ENCODE data around the gene UNC5A.

The UNC5A gene

GRCh38 chr5:176882567-176882903 is 72.2 kb downstream of the UNC5A start:
- Histone ChIP-seq H3K27ac (replicated peaks) (no peak overlapping the region), H3K4me3 (replicated peaks; ENCODE audit: insufficient read depth, low read length) (no peak overlapping the region), H3K27me3 (ENCODE audit: insufficient read depth, poor library complexity, severe bottlenecking) (peaks cover 5% of the 10 kb centered on the region)
- no peak for DNase-seq (ENCODE audit: low read depth in 1 of 2, low spot score in 1 of 2)
- TF ChIP-seq REST (IDR thresholded peaks at IDR 0.05; ENCODE audit: insufficient replicate concordance, low read depth) (no peak), SPI1 (IDR thresholded peaks at IDR 0.05; ENCODE audit: borderline replicate concordance, low read depth) (peak; percentile 35; the same call in 1 of the 2 replicates), POLR2AphosphoS5 (IDR thresholded peaks at IDR 0.05; ENCODE audit: low read depth) (no peak), GABPA (IDR thresholded peaks at IDR 0.05; ENCODE audit: low read depth) (no peak)

GRCh38 chr5:176883700-176884570 is 73.6 kb downstream of the UNC5A start:
- Histone ChIP-seq H3K27me3 (ENCODE audit: insufficient read depth, poor library complexity, severe bottlenecking) (no peaks in the 10 kb centered on the region), H3K4me3 (replicated peaks; ENCODE audit: insufficient read depth, low read length) (no peak overlapping the region), H3K27ac (replicated peaks) (no peak overlapping the region)
- no peak for TF ChIP-seq CTCF (IDR thresholded peaks at IDR 0.05; ENCODE audit: insufficient read depth, low read length)
- TF ChIP-seq GABPA (IDR thresholded peaks at IDR 0.05; ENCODE audit: low read depth), result no peak
- TF ChIP-seq REST (IDR thresholded peaks at IDR 0.05; ENCODE audit: insufficient replicate concordance, low read depth), result no peak
- no peak for TF ChIP-seq POLR2AphosphoS5 (IDR thresholded peaks at IDR 0.05; ENCODE audit: low read depth)
- DNase-seq (ENCODE audit: low read depth in 1 of 2, low spot score in 1 of 2), result no peak

- H3K27ac ChIP-seq (replicated peaks), result no peak overlapping the region
- H3K4me3 ChIP-seq (replicated peaks; ENCODE audit: insufficient read depth, low read length), result no peak overlapping the region
- DNase-seq (ENCODE audit: low read depth in 1 of 2, low spot score in 1 of 2), result no peak
- no peak for TF ChIP-seq GABPA (IDR thresholded peaks at IDR 0.05; ENCODE audit: low read depth)
- no peak for TF ChIP-seq CTCF (IDR thresholded peaks at IDR 0.05; ENCODE audit: insufficient read depth, low read length)
- no peak for TF ChIP-seq REST (IDR thresholded peaks at IDR 0.05; ENCODE audit: insufficient replicate concordance, low read depth)
- no peak for TF ChIP-seq POLR2AphosphoS5 (IDR thresholded peaks at IDR 0.05; ENCODE audit: low read depth)
- no peak for TF ChIP-seq SPI1 (IDR thresholded peaks at IDR 0.05; ENCODE audit: borderline replicate concordance, low read depth)
- no peaks in the 10 kb centered on the region for H3K27me3 ChIP-seq (ENCODE audit: insufficient read depth, poor library complexity, severe bottlenecking)
These were observed 74.2 kb downstream of the UNC5A start for GRCh38 chr5:176884571-176884890.
